Progenitor cell of endocrine pancreas (in vitro differentiated cells): ENCODE results near the gene NELFA. TPM values are rescaled to one million over a fixed set of nuclear protein-coding genes. Genes with fewer than 3 reads are reported as not detected.
A peak's percentile ranks its signal among the peaks of the same experiment; 100 is the strongest.

Source experiments
- DNase-seq: peaks from one replicate; pipeline ENCODE4 v3.0.0; 2021; ENCODE audit warnings: low spot score; ENCODE audit not compliant: unreplicated experiment
- H3K27ac Mint-ChIP-seq: 2 replicates; pipeline ENCODE4 v1.8.0; 2021; ENCODE audit warnings: mild to moderate bottlenecking, moderate library complexity, mixed read lengths
- H3K27me3 Mint-ChIP-seq: 2 replicates; pipeline ENCODE4 v1.8.0; 2021; ENCODE audit warnings: mixed read lengths
- H3K36me3 Mint-ChIP-seq: 2 replicates; pipeline ENCODE4 v1.8.0; 2022; ENCODE audit warnings: mixed read lengths; ENCODE audit not compliant: insufficient read depth
- H3K4me1 Mint-ChIP-seq: 2 replicates; pipeline ENCODE4 v1.8.0; 2021; ENCODE audit warnings: low read depth, mixed read lengths
- H3K4me3 Mint-ChIP-seq: 2 replicates; pipeline ENCODE4 v1.8.0; 2021; ENCODE audit warnings: low read depth, mild to moderate bottlenecking, moderate library complexity, mixed read lengths
- H3K9me3 Mint-ChIP-seq: 2 replicates; pipeline ENCODE4 v1.8.0; 2021; ENCODE audit warnings: low read depth, mixed read lengths
- CTCF ChIP-seq: fragments of 200-600 bp; sonication (generic); IDR thresholded peaks from one replicate; pipeline ENCODE4 v1.5.0; 2021; ENCODE audit warnings: antibody characterized with exemption, mild to moderate bottlenecking; ENCODE audit not compliant: unreplicated experiment
- total RNA-seq: library from RNA; stranded (reverse); gene quantifications from 2 replicates; pipeline ENCODE4 v1.2.1, GENCODE V29; 2021

NELFA gene
- total RNA-seq, 1 donor from 2014 or later, result 52.5 TPM

- Mint-ChIP-seq H3K4me1 (no peaks in the 10 kb centered on the region), H3K27me3 (no peaks in the 10 kb centered on the region), H3K27ac (peak overlapping the region; percentile 39), H3K9me3 (no peaks in the 10 kb centered on the region), H3K36me3 (peaks cover 21% of the 10 kb centered on the region), H3K4me3 (no peak overlapping the region)
- no peak for TF ChIP-seq CTCF
- DNase-seq, result no peak
These were observed 52.1 kb downstream of the NELFA start for GRCh38 chr4:1956631-1957030.

- Mint-ChIP-seq H3K4me3 (no peak overlapping the region), H3K9me3 (no peaks in the 10 kb centered on the region)
These were observed 55.4 kb downstream of the NELFA start for GRCh38 chr4:1953335-1953734.

GRCh38 chr4:1952719-1953118, 56.1 kb downstream of the NELFA start:
- no peaks in the 10 kb centered on the region for H3K4me1 Mint-ChIP-seq
- no peak overlapping the region for H3K27ac Mint-ChIP-seq
- peaks cover 14% of the 10 kb centered on the region for H3K36me3 Mint-ChIP-seq
- H3K4me3 Mint-ChIP-seq, result no peak overlapping the region
- H3K9me3 Mint-ChIP-seq, result no peaks in the 10 kb centered on the region
- no peak for DNase-seq
- H3K27me3 Mint-ChIP-seq, result no peaks in the 10 kb centered on the region
- TF ChIP-seq CTCF, result no peak

More at GRCh38 chr4:1953335-1953734, 55.4 kb downstream of the NELFA start:
- peaks cover 14% of the 10 kb centered on the region for H3K36me3 Mint-ChIP-seq
- H3K27ac Mint-ChIP-seq, result peak overlapping the region; percentile 37
- no peaks in the 10 kb centered on the region for H3K27me3 Mint-ChIP-seq
- TF ChIP-seq CTCF, result no peak
- no peak for DNase-seq
- no peaks in the 10 kb centered on the region for H3K4me1 Mint-ChIP-seq

- Mint-ChIP-seq H3K27ac (no peak overlapping the region), H3K9me3 (no peaks in the 10 kb centered on the region), H3K36me3 (peaks cover 14% of the 10 kb centered on the region), H3K27me3 (no peaks in the 10 kb centered on the region), H3K4me1 (no peaks in the 10 kb centered on the region), H3K4me3 (no peak overlapping the region)
- DNase-seq, result no peak
- no peak for TF ChIP-seq CTCF
These were observed 56.6 kb downstream of the NELFA start for GRCh38 chr4:1952058-1952700.

GRCh38 chr4:1950369-1950768, 58.4 kb downstream of the NELFA start:
- no peak for TF ChIP-seq CTCF
- H3K27ac Mint-ChIP-seq, result no peak overlapping the region
- H3K27me3 Mint-ChIP-seq, result no peaks in the 10 kb centered on the region
- H3K36me3 Mint-ChIP-seq, result peaks cover 11% of the 10 kb centered on the region
- H3K4me1 Mint-ChIP-seq, result no peaks in the 10 kb centered on the region
- H3K4me3 Mint-ChIP-seq, result no peak overlapping the region
- H3K9me3 Mint-ChIP-seq, result no peaks in the 10 kb centered on the region
- DNase-seq, result no peak
